Astrocyte (in vitro differentiated cells and primary cell): Measurements from ENCODE around the gene MMD. TPM values are rescaled to one million over a fixed set of nuclear protein-coding genes. Genes with fewer than 3 reads are reported as not detected.

Experiments used
- DNase-seq: peaks from one replicate; pipeline ENCODE4 v3.0.0-alpha.2; 2010; ENCODE audit warnings: low read depth
- FAIRE-seq: peaks from 2 replicates; lab custom pipeline; 2011; peaks lifted over from hg19 to GRCh38; lab: Jason Lieb, UNC
- H2AFZ ChIP-seq: 2 replicates; pipeline ENCODE4 v1.6.0; 2012; ENCODE audit warnings: low read depth, low read length, inconsistent platforms
- H3K27ac ChIP-seq: 2 replicates; pipeline ENCODE4 v1.5.1; 2011; ENCODE audit warnings: low read depth, low read length, inconsistent platforms
- H3K27me3 ChIP-seq: 2 replicates; pipeline ENCODE4 v1.6.0; 2011; ENCODE audit warnings: low read length, inconsistent platforms; ENCODE audit not compliant: insufficient read depth
- H3K36me3 ChIP-seq: 2 replicates; pipeline ENCODE4 v1.5.1; 2011; ENCODE audit warnings: low read length, inconsistent platforms; ENCODE audit not compliant: insufficient read depth
- H3K4me1 ChIP-seq: 2 replicates; pipeline ENCODE4 v1.5.1; 2011; ENCODE audit warnings: low read length, inconsistent platforms; ENCODE audit not compliant: insufficient read depth
- H3K4me2 ChIP-seq: 2 replicates; pipeline ENCODE4 v1.6.0; 2012; ENCODE audit warnings: low read length, inconsistent platforms
- H3K4me3 ChIP-seq: 2 replicates; pipeline ENCODE4 v1.5.1; 2011; ENCODE audit warnings: low read depth, mild to moderate bottlenecking, low read length, inconsistent platforms; ENCODE audit not compliant: insufficient read depth
- H3K79me2 ChIP-seq: 2 replicates; pipeline ENCODE4 v1.6.0; 2012; ENCODE audit warnings: mild to moderate bottlenecking, low read length, inconsistent platforms; ENCODE audit not compliant: insufficient read depth
- H3K9ac ChIP-seq: 2 replicates; pipeline ENCODE4 v1.6.0; 2012; ENCODE audit warnings: mild to moderate bottlenecking, low read length, inconsistent platforms
- H3K9me3 ChIP-seq: 2 replicates; pipeline ENCODE4 v1.5.1; 2012; ENCODE audit warnings: low read depth, mild to moderate bottlenecking, low read length, inconsistent platforms; ENCODE audit not compliant: insufficient read depth
- H4K20me1 ChIP-seq: 2 replicates; pipeline ENCODE4 v1.6.0; 2012; ENCODE audit warnings: low read length, inconsistent platforms; ENCODE audit not compliant: insufficient read depth
- H3K27ac Mint-ChIP-seq: one replicate; pipeline ENCODE4 v1.8.0; 2021; ENCODE audit warnings: mild to moderate bottlenecking, mixed read lengths; ENCODE audit not compliant: unreplicated experiment
- H3K27me3 Mint-ChIP-seq: one replicate; pipeline ENCODE4 v1.8.0; 2021; ENCODE audit warnings: low read depth, mixed read lengths; ENCODE audit not compliant: unreplicated experiment
- H3K36me3 Mint-ChIP-seq: one replicate; pipeline ENCODE4 v1.8.0; 2021; ENCODE audit warnings: low read depth, mixed read lengths; ENCODE audit not compliant: unreplicated experiment
- H3K4me1 Mint-ChIP-seq: one replicate; pipeline ENCODE4 v1.8.0; 2021; ENCODE audit warnings: low read depth, mixed read lengths; ENCODE audit not compliant: unreplicated experiment
- H3K4me3 Mint-ChIP-seq: one replicate; pipeline ENCODE4 v1.8.0; 2021; ENCODE audit warnings: mild to moderate bottlenecking, moderate library complexity, mixed read lengths; ENCODE audit not compliant: unreplicated experiment
- H3K9me3 Mint-ChIP-seq: one replicate; pipeline ENCODE4 v1.8.0; 2021; ENCODE audit warnings: mild to moderate bottlenecking, mixed read lengths; ENCODE audit not compliant: unreplicated experiment
- EZH2 ChIP-seq: IDR thresholded peaks from 2 replicates; pipeline ENCODE4 v1.6.1; 2012; ENCODE audit warnings: mild to moderate bottlenecking, low read length, inconsistent platforms; ENCODE audit not compliant: insufficient read depth
- total RNA-seq: library from RNA; stranded (reverse); gene quantifications from 2 replicates; pipeline ENCODE4 v1.2.1, GENCODE V29; 2021
- TF ChIP-seq, protein P1 (sequence below): IDR thresholded peaks from 2 replicates; pipeline ENCODE4 v1.5.1; 2011; ENCODE audit warnings: low read depth, mild to moderate bottlenecking, inconsistent platforms, low read length, moderate library complexity; ENCODE audit not compliant: insufficient read depth

The MMD gene
- total RNA-seq, 1 donor from 2014 or later = 8.6 TPM

GRCh38 chr17:55417411-55418268 lies 4.0 kb downstream of the MMD start:
- Mint-ChIP-seq H3K4me3 (no peak overlapping the region), H3K27me3 (no peaks in the 10 kb centered on the region), H3K4me1 (peaks cover 7% of the 10 kb centered on the region), H3K9me3 (no peaks in the 10 kb centered on the region), H3K36me3 (no peaks in the 10 kb centered on the region), H3K27ac (no peak overlapping the region)
- H3K79me2 ChIP-seq = peaks cover 11% of the 10 kb centered on the region
- no peak for TF ChIP-seq EZH2
- TF ChIP-seq, protein P1, sequence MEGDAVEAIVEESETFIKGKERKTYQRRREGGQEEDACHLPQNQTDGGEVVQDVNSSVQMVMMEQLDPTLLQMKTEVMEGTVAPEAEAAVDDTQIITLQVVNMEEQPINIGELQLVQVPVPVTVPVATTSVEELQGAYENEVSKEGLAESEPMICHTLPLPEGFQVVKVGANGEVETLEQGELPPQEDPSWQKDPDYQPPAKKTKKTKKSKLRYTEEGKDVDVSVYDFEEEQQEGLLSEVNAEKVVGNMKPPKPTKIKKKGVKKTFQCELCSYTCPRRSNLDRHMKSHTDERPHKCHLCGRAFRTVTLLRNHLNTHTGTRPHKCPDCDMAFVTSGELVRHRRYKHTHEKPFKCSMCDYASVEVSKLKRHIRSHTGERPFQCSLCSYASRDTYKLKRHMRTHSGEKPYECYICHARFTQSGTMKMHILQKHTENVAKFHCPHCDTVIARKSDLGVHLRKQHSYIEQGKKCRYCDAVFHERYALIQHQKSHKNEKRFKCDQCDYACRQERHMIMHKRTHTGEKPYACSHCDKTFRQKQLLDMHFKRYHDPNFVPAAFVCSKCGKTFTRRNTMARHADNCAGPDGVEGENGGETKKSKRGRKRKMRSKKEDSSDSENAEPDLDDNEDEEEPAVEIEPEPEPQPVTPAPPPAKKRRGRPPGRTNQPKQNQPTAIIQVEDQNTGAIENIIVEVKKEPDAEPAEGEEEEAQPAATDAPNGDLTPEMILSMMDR = no peak
- H3K27ac ChIP-seq = no peak overlapping the region
- H3K9ac ChIP-seq = no peak overlapping the region
- H2AFZ ChIP-seq = no peak overlapping the region
- DNase-seq (no peak), FAIRE-seq (no peak)
- H3K9me3 ChIP-seq = no peaks in the 10 kb centered on the region
- no peak overlapping the region for H3K4me2 ChIP-seq
- H3K36me3 ChIP-seq = no peaks in the 10 kb centered on the region
- no peak overlapping the region for H3K4me3 ChIP-seq
- no peaks in the 10 kb centered on the region for H3K27me3 ChIP-seq
- no peaks in the 10 kb centered on the region for H4K20me1 ChIP-seq
- peaks cover 10% of the 10 kb centered on the region for H3K4me1 ChIP-seq

- H4K20me1 ChIP-seq = no peaks in the 10 kb centered on the region
- no peak overlapping the region for H3K9ac ChIP-seq
- H3K4me3 ChIP-seq = no peak overlapping the region
- no peak for DNase-seq
- H3K27me3 ChIP-seq = no peaks in the 10 kb centered on the region
- H3K4me2 ChIP-seq = no peak overlapping the region
- no peak overlapping the region for H3K27ac ChIP-seq
- H3K79me2 ChIP-seq = peaks cover 11% of the 10 kb centered on the region
- H3K36me3 ChIP-seq = no peaks in the 10 kb centered on the region
- peaks cover 10% of the 10 kb centered on the region for H3K4me1 ChIP-seq
- no peaks in the 10 kb centered on the region for H3K9me3 Mint-ChIP-seq
- no peak overlapping the region for H2AFZ ChIP-seq
- H3K36me3 Mint-ChIP-seq = no peaks in the 10 kb centered on the region
- no peak overlapping the region for H3K27ac Mint-ChIP-seq
- no peak overlapping the region for H3K4me3 Mint-ChIP-seq
- TF ChIP-seq, protein P1 = no peak
- H3K27me3 Mint-ChIP-seq = no peaks in the 10 kb centered on the region
- peaks cover 4% of the 10 kb centered on the region for H3K4me1 Mint-ChIP-seq
- no peak for FAIRE-seq
- H3K9me3 ChIP-seq = no peaks in the 10 kb centered on the region
Measured at GRCh38 chr17:55416470-55417052, 5.1 kb downstream of the MMD start.

DNA sequence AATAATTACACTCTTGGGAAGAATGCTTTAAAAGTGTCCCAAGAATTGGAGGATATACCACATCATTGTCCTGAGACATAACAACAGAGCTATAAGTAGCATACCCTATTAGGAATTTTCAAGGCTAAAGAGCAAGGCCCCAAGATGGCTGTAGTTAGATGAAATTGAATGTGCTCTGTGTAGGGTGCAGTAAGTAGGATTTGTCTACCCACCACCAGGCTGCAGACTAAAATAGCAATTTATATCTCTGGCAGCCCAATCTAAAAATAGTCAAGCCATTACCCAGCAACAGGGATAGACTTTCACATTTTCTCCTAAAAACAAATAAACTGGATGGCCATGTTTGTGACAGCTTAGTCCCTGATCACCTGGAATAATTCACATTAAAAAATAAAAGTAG lies 5.6 kb downstream of the MMD start:
- DNase-seq (no peak), FAIRE-seq (no peak)
- Histone ChIP-seq H3K4me2 (no peak overlapping the region), H3K4me1 (peaks cover 5% of the 10 kb centered on the region), H3K9ac (no peak overlapping the region), H3K27ac (no peak overlapping the region), H3K79me2 (peaks cover 8% of the 10 kb centered on the region), H2AFZ (no peak overlapping the region), H3K4me3 (no peak overlapping the region), H3K36me3 (peaks cover 3% of the 10 kb centered on the region), H3K27me3 (no peaks in the 10 kb centered on the region), H3K9me3 (no peaks in the 10 kb centered on the region), H4K20me1 (no peaks in the 10 kb centered on the region)
- Mint-ChIP-seq H3K4me1 (peaks cover 4% of the 10 kb centered on the region), H3K9me3 (no peaks in the 10 kb centered on the region), H3K27me3 (no peaks in the 10 kb centered on the region), H3K4me3 (no peak overlapping the region), H3K36me3 (no peaks in the 10 kb centered on the region), H3K27ac (no peak overlapping the region)
- TF ChIP-seq, protein P1 = no peak
